Prostate gland (tissue), 2 donors: ENCODE results near the gene PRPF31. TPM values are rescaled to one million over a fixed set of nuclear protein-coding genes. Genes with fewer than 3 reads are reported as not detected.
A peak's percentile ranks its signal among the peaks of the same experiment; 100 is the strongest.

Experiments
- DNase-seq: peaks from one replicate; pipeline ENCODE4 v3.0.0-alpha.2; 2019; ENCODE audit warnings: low spot score
- H3K27ac ChIP-seq, 2 donors: fragments of 200-600 bp; sonication (generic); 2 replicates each; pipeline ENCODE4 v1.5.1; 2017 to 2019
- H3K27me3 ChIP-seq: fragments of 200-600 bp; sonication (generic); replicated peaks from 2 replicates; pipeline ENCODE4 v1.5.1; 2019; ENCODE audit not compliant: insufficient read depth
- H3K36me3 ChIP-seq, 2 donors: fragments of 200-600 bp; sonication (generic); 1 replicate in 1 of 2; 2 replicates in 1 of 2; pipeline versions ENCODE4 v1.5.1 to v1.8.1; 2017 to 2019
- H3K4me1 ChIP-seq: fragments of 200-600 bp; sonication (generic); replicated peaks from 2 replicates; pipeline ENCODE4 v1.5.1; 2019
- H3K4me3 ChIP-seq, 2 donors: fragments of 200-600 bp; sonication (generic); 2 replicates each; pipeline ENCODE4 v1.5.1; 2017 to 2019
- H3K9me3 ChIP-seq: fragments of 200-600 bp; sonication (generic); 2 replicates; pipeline ENCODE4 v1.5.1; 2017
- POLR2A ChIP-seq: fragments of 450-650 bp; IDR thresholded peaks from one replicate; pipeline ENCODE4 v1.6.1; 2016; ENCODE audit warnings: antibody characterized with exemption, mild to moderate bottlenecking
- POLR2AphosphoS5 ChIP-seq: sonication (generic); formaldehyde crosslinking; IDR thresholded peaks from one replicate; pipeline ENCODE4 v1.6.1; 2017; ENCODE audit warnings: antibody characterized with exemption
- WGBS: methylation state at CpG from one replicate; pipeline ENCODE4 v1.1.5; 2018; 5-methylcytosine and 5-hydroxymethylcytosine counted together
- intact Hi-C: fragments of 100-400 bp; cut with DNase I; formaldehyde crosslinking; loops from one replicate; pipeline ENCODE4 v1.14.2; 2022
- total RNA-seq, 2 donors: library from RNA; depleted of rRNA; stranded (reverse); fragments of >200 nt; gene quantifications; one replicate each; pipeline ENCODE4 v1.1.0, GENCODE V29; 2016
- TF ChIP-seq, protein P1 (sequence below), 4 experiments: fragments of 200-600 bp in 2 of 4; fragments of 450-650 bp in 2 of 4; sonication (generic) in 2 of 4; IDR thresholded peaks; 1 replicate in 3 of 4; 2 replicates in 1 of 4; pipeline ENCODE4 v1.5.1; 2016 to 2019; ENCODE audit warnings: antibody characterized with exemption in 4 of 4, mild to moderate bottlenecking in 2 of 4, moderate library complexity in 2 of 4

The PRPF31 gene
- total RNA-seq, 2 donors from 2014 or later = 50.7 to 71.6 TPM

GRCh38 chr19:54173951-54174834, 58.6 kb downstream of the PRPF31 start:
- intact Hi-C loops = no loop called here
- WGBS = 78% methylated on average over 20 of the region's 25 CpGs
- H3K27me3 ChIP-seq = no peaks in the 10 kb centered on the region
- H3K4me3 ChIP-seq = no peak overlapping the region
- H3K9me3 ChIP-seq = no peaks in the 10 kb centered on the region
- DNase-seq = no peak
- TF ChIP-seq, protein P1, sequence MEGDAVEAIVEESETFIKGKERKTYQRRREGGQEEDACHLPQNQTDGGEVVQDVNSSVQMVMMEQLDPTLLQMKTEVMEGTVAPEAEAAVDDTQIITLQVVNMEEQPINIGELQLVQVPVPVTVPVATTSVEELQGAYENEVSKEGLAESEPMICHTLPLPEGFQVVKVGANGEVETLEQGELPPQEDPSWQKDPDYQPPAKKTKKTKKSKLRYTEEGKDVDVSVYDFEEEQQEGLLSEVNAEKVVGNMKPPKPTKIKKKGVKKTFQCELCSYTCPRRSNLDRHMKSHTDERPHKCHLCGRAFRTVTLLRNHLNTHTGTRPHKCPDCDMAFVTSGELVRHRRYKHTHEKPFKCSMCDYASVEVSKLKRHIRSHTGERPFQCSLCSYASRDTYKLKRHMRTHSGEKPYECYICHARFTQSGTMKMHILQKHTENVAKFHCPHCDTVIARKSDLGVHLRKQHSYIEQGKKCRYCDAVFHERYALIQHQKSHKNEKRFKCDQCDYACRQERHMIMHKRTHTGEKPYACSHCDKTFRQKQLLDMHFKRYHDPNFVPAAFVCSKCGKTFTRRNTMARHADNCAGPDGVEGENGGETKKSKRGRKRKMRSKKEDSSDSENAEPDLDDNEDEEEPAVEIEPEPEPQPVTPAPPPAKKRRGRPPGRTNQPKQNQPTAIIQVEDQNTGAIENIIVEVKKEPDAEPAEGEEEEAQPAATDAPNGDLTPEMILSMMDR (IDR thresholded peaks at IDR 0.05) = no peak
- TF ChIP-seq POLR2AphosphoS5 = no peak
- no peak for TF ChIP-seq POLR2A
- H3K27ac ChIP-seq = no peak overlapping the region
- no peaks in the 10 kb centered on the region for H3K36me3 ChIP-seq
- H3K4me1 ChIP-seq = no peaks in the 10 kb centered on the region

DNA sequence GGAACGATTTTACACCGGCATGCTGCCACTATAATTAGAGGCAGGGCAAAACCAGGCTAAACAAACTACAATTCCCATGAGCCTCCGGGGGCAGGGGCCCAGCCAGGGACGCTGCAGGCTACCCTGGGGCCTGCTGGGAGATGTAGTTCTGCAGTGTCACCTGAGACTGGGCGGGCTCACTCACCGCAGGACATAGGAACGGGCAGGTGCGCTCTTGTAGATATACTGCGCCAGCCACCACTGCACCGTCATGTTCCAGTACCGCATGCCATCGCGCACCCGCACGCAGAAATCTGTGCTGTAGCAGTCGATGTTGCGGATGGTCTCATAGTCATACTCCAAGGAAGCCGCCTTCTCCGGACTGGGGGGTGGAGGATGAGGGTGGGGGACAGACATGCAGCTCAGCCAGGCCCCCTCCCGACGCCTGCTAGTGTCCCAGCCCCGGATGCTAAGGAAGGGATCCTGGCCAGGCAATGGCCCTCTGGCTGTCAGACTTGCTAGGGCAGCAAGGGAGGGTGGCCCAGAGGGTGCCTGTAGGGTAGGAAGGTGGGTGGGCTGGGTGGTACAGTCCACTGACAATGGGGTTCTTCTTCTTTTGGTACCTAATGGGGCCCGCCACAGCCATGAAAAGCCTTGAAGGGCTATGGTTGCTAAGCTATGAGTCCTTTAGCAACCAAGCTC, 63.2 kb downstream of the PRPF31 start:
- DNase-seq = no peak

DNA sequence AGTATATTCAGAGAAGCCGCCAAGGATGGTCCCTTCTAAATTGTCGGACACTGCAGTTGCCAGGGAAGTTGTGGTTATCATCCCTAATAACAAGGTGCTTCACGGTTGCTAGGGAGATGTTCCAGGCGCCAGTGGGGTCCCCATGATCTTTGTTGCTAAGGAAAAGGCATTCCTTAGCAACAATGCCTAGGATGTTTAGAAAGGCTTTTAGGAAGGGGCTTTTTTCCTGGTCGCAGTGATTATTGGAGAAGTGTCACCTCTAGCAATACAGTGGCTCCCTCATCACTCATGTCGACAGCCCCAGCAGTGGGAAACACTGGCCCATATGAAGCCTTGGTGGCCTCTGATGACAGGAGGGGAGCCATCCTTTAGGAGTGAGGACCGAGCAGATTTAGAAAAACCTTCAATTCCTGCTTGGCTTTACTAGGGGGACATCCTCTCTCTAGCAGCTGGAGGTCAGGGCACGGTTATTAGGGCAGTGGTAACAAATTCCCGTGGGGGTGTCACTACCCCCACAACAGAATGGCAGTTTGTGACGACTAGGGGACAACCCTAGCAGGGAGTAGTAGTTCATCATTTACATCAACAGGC, 63.8 kb downstream of the PRPF31 start:
- Histone ChIP-seq H3K27ac (no peak overlapping the region), H3K27me3 (no peaks in the 10 kb centered on the region), H3K36me3 (no peaks in the 10 kb centered on the region), H3K9me3 (no peaks in the 10 kb centered on the region), H3K4me3 (no peak overlapping the region), H3K4me1 (no peaks in the 10 kb centered on the region)
- TF ChIP-seq POLR2AphosphoS5 (no peak), POLR2A (no peak)
- TF ChIP-seq, protein P1 (IDR thresholded peaks at IDR 0.05) = no peak
- WGBS = 91% methylated on average over 10 of the region's 10 CpGs
- intact Hi-C loops = no loop called here
- DNase-seq = no peak

More for the DNA sequence above, 63.2 kb downstream of the PRPF31 start:
- H3K9me3 ChIP-seq = no peaks in the 10 kb centered on the region
- no peaks in the 10 kb centered on the region for H3K4me1 ChIP-seq
- no peak overlapping the region for H3K4me3 ChIP-seq
- intact Hi-C loops = no loop called here
- H3K36me3 ChIP-seq = no peaks in the 10 kb centered on the region
- H3K27ac ChIP-seq = no peak overlapping the region
- TF ChIP-seq POLR2AphosphoS5 (peak; percentile 54), POLR2A (no peak)
- TF ChIP-seq, protein P1 (IDR thresholded peaks at IDR 0.05) = no peak
- WGBS = 86% methylated on average over 21 of the region's 23 CpGs
- H3K27me3 ChIP-seq = no peaks in the 10 kb centered on the region

- 41% methylated on average over 10 of the region's 10 CpGs for WGBS
- no peaks in the 10 kb centered on the region for H3K9me3 ChIP-seq
- H3K27me3 ChIP-seq = no peaks in the 10 kb centered on the region
- no peak for DNase-seq
- intact Hi-C loops = no loop called here
- H3K4me3 ChIP-seq = no peak overlapping the region
- no peaks in the 10 kb centered on the region for H3K36me3 ChIP-seq
- H3K27ac ChIP-seq = no peak overlapping the region
- H3K4me1 ChIP-seq = no peaks in the 10 kb centered on the region
- TF ChIP-seq POLR2AphosphoS5 (no peak), POLR2A (no peak)
- TF ChIP-seq, protein P1 (IDR thresholded peaks at IDR 0.05) = no peak
These were observed 64.4 kb downstream of the PRPF31 start for GRCh38 chr19:54179921-54180461.
